Mucosa of stomach (tissue), 1 donor: ENCODE results near the gene CDKN1A.
"Not testable (repeated sequence)": the region's sequence is repeated elsewhere in the genome, so short reads cannot be mapped to it uniquely, and the experiment has no call there.

Experiments
- H3K27me3 ChIP-seq: one replicate; pipeline ENCODE4 v1.7.0; 2013; ENCODE audit warnings: mild to moderate bottlenecking, low read length; ENCODE audit not compliant: control insufficient read depth, insufficient read depth
- H3K36me3 ChIP-seq: one replicate; pipeline ENCODE4 v1.7.0; 2013; ENCODE audit warnings: low read length; ENCODE audit not compliant: control insufficient read depth, insufficient read depth
- H3K4me1 ChIP-seq: one replicate; pipeline ENCODE4 v1.7.0; 2013; ENCODE audit warnings: mild to moderate bottlenecking, low read length; ENCODE audit not compliant: control insufficient read depth, insufficient read depth
- H3K4me3 ChIP-seq: one replicate; pipeline ENCODE4 v1.7.0; 2013; ENCODE audit warnings: low read length
- H3K9ac ChIP-seq: one replicate; pipeline ENCODE4 v1.7.0; 2013; ENCODE audit warnings: mild to moderate bottlenecking, low read length, moderate library complexity
- H3K9me3 ChIP-seq: one replicate; pipeline ENCODE4 v1.7.0; 2013; ENCODE audit warnings: mild to moderate bottlenecking, low read length, moderate library complexity; ENCODE audit not compliant: control insufficient read depth
- donor health status: Pancreatic carcinoma.

Gene CDKN1A

GRCh38 chr6:36642913-36643817 is 35.3 kb upstream of the CDKN1A start:
- Histone ChIP-seq H3K4me3 (no peak overlapping the region), H3K9ac (no peak overlapping the region)

GRCh38 chr6:36643977-36644376 is 34.5 kb upstream of the CDKN1A start:
- H3K36me3 ChIP-seq: no peaks in the 10 kb centered on the region
- peaks cover 15% of the 10 kb centered on the region for H3K4me1 ChIP-seq
- H3K4me3 ChIP-seq: no peak overlapping the region
- H3K27me3 ChIP-seq: no peaks in the 10 kb centered on the region
- H3K9ac ChIP-seq: no peak overlapping the region
- no peaks in the 10 kb centered on the region for H3K9me3 ChIP-seq

More at GRCh38 chr6:36642913-36643817, 35.3 kb upstream of the CDKN1A start:
- Histone ChIP-seq H3K9me3 (no peaks in the 10 kb centered on the region), H3K4me1 (peaks cover 15% of the 10 kb centered on the region), H3K27me3 (no peaks in the 10 kb centered on the region), H3K36me3 (no peaks in the 10 kb centered on the region)

- peaks cover 6% of the 10 kb centered on the region for H3K4me1 ChIP-seq
- H3K27me3 ChIP-seq: no peaks in the 10 kb centered on the region
- H3K36me3 ChIP-seq: no peaks in the 10 kb centered on the region
- no peak overlapping the region for H3K4me3 ChIP-seq
- no peak overlapping the region for H3K9ac ChIP-seq
- no peaks in the 10 kb centered on the region for H3K9me3 ChIP-seq
Measured at GRCh38 chr6:36649086-36649485, 29.4 kb upstream of the CDKN1A start.

- Histone ChIP-seq H3K4me3 (no peak overlapping the region), H3K9ac (no peak overlapping the region), H3K27me3 (no peaks in the 10 kb centered on the region), H3K9me3 (no peaks in the 10 kb centered on the region), H3K36me3 (no peaks in the 10 kb centered on the region), H3K4me1 (peaks cover 6% of the 10 kb centered on the region)
Measured at GRCh38 chr6:36649701-36650484, 28.6 kb upstream of the CDKN1A start.

GRCh38 chr6:36650848-36651478 is 27.6 kb upstream of the CDKN1A start:
- Histone ChIP-seq H3K36me3 (no peaks in the 10 kb centered on the region), H3K9ac (no peak overlapping the region), H3K4me3 (no peak overlapping the region), H3K27me3 (no peaks in the 10 kb centered on the region), H3K9me3 (no peaks in the 10 kb centered on the region), H3K4me1 (peaks cover 6% of the 10 kb centered on the region)

- Histone ChIP-seq H3K4me3 (no peak overlapping the region), H3K36me3 (no peaks in the 10 kb centered on the region), H3K27me3 (no peaks in the 10 kb centered on the region), H3K9me3 (no peaks in the 10 kb centered on the region), H3K9ac (no peak overlapping the region), H3K4me1 (peaks cover 6% of the 10 kb centered on the region)
Measured at GRCh38 chr6:36651659-36652379, 26.7 kb upstream of the CDKN1A start.

GRCh38 chr6:36654469-36654868 is 24.0 kb upstream of the CDKN1A start:
- not testable (repeated sequence) for H3K27me3 ChIP-seq, H3K9ac ChIP-seq, H3K36me3 ChIP-seq, H3K4me1 ChIP-seq, H3K9me3 ChIP-seq, H3K4me3 ChIP-seq

GRCh38 chr6:36655085-36655724 is 23.3 kb upstream of the CDKN1A start:
- no peaks in the 10 kb centered on the region for H3K9me3 ChIP-seq
- no peak overlapping the region for H3K4me3 ChIP-seq
- H3K4me1 ChIP-seq: peaks cover 3% of the 10 kb centered on the region
- no peaks in the 10 kb centered on the region for H3K36me3 ChIP-seq
- peaks cover 3% of the 10 kb centered on the region for H3K27me3 ChIP-seq
- H3K9ac ChIP-seq: no peak overlapping the region

GRCh38 chr6:36656441-36656840 is 22.1 kb upstream of the CDKN1A start:
- Histone ChIP-seq H3K4me3 (no peak overlapping the region), H3K27me3 (peaks cover 4% of the 10 kb centered on the region), H3K9me3 (no peaks in the 10 kb centered on the region)

GRCh38 chr6:36657271-36657670 is 21.2 kb upstream of the CDKN1A start:
- Histone ChIP-seq H3K9me3 (no peaks in the 10 kb centered on the region), H3K4me3 (no peak overlapping the region), H3K27me3 (peaks cover 4% of the 10 kb centered on the region), H3K36me3 (no peaks in the 10 kb centered on the region), H3K9ac (no peak overlapping the region), H3K4me1 (peaks cover 13% of the 10 kb centered on the region)

More at GRCh38 chr6:36656441-36656840, 22.1 kb upstream of the CDKN1A start:
- H3K9ac ChIP-seq: no peak overlapping the region
- H3K4me1 ChIP-seq: peaks cover 8% of the 10 kb centered on the region
- no peaks in the 10 kb centered on the region for H3K36me3 ChIP-seq

GRCh38 chr6:36657942-36658544 is 20.5 kb upstream of the CDKN1A start:
- Histone ChIP-seq H3K4me1 (peaks cover 20% of the 10 kb centered on the region), H3K4me3 (no peak overlapping the region), H3K36me3 (no peaks in the 10 kb centered on the region), H3K27me3 (peaks cover 4% of the 10 kb centered on the region), H3K9me3 (no peaks in the 10 kb centered on the region), H3K9ac (no peak overlapping the region)
